NCI-H1694 (cell line): ENCODE results near the gene DXO.
A peak's percentile ranks its signal among the peaks of the same experiment; 100 is the strongest.
"Not testable (repeated sequence)": the region's sequence is repeated elsewhere in the genome, so short reads cannot be mapped to it uniquely, and the experiment has no call there.

Experiments used
- DNase-seq: peaks from one replicate; lab custom pipeline; 2025; lab: John Stamatoyannopoulos, UW

DXO gene

DNA sequence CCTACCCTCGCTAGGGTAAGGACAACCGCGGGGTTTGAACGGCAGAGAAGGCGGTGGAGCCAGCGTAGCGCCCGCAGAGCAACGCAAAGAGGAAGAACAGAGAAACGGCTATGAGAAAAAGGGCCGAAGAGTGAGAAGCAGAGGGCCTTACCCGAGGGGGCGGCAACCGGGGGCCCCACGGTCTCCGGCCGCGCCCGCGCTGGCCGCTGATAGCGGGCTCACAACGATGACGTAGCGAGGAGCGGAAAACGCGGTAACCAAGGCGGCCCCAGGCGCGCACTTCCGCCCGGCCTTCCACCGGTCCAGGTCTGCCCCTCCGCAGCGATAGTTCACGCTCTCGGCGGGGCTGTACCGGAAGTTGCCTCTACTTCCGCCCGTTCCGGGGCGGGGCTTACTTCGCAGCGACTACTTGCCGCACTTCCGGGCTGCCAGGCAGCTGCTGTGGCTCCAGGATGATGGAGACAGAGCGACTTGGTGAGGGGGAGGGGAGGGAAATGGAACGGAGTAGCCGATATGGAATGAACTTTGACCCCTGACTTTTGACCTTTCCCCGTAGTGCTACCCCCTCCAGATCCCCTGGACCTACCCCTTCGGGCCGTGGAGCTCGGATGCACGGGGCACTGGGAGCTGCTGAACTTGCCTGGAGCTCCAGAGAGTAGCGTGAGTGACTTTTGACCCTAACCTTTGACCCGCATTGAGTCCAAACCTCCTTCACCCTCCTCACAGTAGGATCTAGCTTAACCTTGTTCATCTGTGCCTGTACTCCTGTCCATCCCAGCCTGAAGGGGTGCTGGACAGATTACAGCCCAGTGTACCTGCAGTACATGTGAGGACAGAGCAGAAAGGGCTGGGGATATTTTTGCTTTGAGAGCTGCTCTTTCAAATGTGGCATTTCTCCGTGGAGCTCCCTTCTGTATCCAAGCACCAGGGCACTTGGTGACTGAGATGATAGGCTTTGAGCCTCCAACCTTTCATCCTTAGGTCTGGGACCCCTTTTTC is 12.9 kb downstream of the DXO start, which contains the start of the genes NELFE and SKIC2:
TSS of gene NELFE (minus strand) at position 231 of the 999 bp plus-strand sequence. CDS start 525 bp downstream, outside the sequence.
TSS of gene SKIC2 (plus strand) at position 435 of the 999 bp plus-strand sequence. CDS start at position 453, 18 bp downstream.
- DNase-seq: peak; percentile 92

DNA sequence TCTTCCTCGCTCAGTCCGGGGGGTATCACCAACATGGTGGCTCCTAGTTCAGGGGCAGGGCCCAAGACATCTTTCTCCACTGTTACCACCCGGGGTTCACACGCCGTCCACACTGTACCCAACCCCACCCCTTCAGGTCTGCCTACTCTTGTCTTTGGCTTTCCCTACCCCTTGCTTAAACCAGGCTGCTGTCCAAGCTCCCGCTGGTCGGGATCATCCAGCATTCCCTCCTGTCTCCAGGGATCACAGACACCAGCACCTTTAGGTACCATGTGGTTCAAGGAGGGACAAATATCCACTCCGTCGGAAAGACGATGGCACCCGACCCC is 13.6 kb downstream of the DXO start:
- no peak for DNase-seq

DNA sequence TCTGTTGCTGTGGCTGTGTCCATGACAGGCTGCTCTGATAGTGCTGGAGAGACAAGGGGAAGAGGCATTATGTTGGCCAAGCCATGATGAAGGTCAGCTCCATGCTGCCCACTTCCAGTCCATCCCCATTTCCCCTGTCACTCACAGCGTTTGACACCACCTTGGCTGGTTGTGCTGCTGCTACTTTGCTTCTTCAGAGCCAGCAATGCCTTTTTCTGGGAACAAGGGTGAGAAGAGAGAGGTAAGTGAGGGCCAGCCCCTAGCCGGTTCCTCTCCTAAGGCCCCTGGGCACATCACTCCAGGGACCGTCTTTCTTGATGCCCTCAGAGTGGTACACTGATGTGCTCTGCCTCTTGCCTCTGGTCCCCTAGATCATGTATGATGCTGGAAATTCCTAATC is 15.1 kb downstream of the DXO start:
- DNase-seq: no peak

DNA sequence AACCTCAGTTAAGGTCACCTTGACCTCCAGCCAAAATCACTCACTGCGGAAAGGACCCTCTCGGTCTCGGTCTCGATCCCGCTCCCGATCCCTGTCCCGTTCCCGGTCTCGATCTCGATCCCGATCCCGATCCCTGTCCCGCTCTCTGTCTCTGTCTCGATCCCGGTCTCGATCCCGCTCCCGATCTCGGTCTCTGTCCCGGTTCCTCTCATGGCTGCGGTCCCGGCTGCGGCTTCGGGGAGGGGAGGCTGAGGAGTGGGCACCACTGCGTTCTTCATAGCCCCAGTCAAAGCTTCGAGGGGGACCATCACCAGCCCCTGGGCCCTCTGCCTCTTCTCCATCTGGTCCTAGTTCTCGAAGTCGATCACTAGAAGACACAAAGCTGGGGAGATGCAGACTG is 17.4 kb downstream of the DXO start:
- DNase-seq: no peak

DNA sequence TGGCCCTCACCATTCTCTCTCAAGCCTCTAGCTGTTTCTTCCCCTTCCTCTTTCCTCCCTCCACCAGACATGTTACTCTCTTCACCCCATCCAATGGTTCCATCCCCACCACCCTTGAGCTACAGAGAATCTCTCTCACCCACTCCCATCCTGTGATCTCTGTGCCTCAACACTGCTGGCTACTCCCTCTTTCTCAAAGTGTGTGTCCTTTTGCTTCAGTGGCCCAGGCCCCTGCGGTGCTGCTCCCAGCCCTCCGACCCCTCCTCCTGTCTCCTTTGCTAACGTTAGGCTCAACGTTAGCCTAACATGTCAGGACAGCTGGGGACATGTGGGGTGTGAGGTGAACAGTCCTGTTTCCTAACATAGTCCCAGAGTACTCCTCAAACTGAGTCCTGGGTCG is 19.0 kb downstream of the DXO start:
- DNase-seq: no peak

DNA sequence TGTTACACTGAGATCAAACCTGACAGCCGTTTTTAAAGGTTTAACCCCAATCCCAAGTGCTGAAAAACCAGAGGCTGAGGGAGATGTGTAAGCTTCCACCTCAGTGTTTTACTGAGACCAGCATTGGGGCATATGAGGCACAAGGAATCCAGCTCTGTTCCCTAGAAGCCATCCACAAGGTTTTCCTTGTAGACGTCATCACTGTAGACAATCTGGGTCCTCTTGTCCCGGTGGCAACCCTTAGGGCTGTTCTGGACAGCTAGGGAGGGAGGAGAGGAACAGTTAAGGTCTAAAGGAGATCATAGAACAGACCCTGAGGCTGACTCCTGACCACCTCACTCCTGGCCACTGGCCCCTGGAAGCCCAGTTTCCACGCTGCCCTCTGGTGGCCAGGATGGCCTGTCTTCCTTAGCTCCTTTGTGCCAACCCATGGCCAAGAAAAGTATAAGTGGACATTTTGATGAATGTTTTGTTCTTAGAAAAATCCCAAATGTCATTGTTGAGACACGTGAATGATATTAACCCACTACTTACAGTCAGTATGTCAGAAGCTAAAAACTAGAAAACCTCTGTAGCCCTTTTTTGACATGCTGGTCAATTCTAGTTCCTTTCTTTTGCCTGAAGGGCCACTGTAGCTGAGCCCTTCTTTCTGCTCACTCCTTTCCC is 19.7 kb downstream of the DXO start:
- DNase-seq: no peak

DNA sequence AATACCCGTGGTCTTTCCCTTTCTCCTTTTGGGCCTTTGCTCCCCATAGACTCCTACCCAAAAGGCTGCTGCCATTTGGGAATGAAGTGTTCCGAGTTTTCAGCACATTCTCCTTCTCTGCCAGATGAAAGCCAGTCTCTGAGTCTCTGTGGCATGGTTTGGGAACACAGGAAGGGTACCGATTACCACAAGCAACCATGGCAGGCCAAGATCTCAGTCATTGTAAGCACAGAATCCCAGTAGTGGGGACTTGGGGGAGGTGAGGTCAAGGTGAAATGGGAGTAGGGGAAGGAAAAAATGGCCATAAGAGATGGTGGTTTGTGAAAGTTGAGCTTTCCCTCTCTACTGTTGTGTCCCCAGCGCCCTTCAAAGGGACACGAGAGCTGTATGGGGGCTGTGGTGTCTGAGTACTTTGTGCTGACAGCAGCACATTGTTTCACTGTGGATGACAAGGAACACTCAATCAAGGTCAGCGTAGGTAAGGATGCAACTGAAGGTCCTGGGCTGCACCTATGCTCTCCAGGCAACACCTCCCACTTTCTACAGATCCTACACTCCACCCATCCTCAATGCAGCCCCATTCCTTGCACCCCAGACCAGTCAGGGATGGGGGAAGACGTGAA is 21.9 kb downstream of the DXO start:
- DNase-seq: no peak

DNA sequence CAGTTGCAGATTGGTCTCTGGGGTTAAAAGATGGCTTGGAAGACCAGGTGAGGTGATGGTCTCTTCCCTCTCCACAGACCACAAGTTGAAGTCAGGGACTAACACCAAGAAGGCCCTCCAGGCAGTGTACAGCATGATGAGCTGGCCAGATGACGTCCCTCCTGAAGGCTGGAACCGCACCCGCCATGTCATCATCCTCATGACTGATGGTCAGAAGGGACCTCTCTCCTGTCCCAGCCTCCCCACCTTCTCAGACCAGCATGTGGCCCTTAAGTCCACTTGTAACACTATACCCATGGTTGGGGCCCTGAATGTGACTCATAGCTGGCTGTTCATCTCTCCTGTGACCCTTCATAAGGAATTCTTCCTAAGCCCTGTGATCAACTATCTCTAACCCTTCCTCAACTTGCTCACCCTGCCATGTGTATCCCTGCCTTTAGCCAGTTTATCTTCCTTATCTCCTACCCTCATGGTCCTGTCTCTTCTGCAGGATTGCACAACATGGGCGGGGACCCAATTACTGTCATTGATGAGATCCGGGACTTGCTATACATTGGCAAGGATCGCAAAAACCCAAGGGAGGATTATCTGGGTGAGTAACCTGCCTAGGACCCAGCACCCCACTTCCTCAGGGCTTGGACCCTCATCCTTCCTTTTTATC is 23.1 kb downstream of the DXO start:
- no peak for DNase-seq

DNA sequence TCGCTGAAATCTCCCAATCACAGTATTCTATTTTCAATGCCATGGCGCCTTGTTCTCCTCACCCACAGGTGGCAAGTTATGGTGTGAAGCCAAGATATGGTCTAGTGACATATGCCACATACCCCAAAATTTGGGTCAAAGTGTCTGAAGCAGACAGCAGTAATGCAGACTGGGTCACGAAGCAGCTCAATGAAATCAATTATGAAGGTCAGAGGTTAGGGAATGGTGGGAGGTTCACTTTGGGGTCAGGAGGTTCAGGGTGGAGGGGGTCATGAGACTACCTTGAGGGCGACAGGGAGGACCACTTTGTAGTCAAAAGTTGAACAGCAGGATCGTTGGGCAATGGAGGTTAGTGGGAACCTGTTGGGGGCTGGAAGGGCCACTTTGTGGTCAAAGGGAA is 23.6 kb downstream of the DXO start:
- no peak for DNase-seq

DNA sequence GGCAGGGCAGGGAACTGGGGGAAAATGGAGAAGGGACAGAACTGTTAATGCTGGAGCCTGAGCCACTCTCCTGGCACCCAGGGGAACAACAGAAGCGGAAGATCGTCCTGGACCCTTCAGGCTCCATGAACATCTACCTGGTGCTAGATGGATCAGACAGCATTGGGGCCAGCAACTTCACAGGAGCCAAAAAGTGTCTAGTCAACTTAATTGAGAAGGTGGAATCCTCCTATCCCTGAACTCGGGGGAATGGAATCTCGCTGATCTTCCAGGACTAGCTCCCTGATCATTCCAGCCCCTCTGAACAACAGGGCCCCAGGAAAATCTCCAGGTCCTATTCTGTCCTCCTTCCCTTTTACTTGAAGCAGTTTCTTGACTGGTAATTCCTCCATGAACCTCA is 24.1 kb downstream of the DXO start:
- DNase-seq: no peak

DNA sequence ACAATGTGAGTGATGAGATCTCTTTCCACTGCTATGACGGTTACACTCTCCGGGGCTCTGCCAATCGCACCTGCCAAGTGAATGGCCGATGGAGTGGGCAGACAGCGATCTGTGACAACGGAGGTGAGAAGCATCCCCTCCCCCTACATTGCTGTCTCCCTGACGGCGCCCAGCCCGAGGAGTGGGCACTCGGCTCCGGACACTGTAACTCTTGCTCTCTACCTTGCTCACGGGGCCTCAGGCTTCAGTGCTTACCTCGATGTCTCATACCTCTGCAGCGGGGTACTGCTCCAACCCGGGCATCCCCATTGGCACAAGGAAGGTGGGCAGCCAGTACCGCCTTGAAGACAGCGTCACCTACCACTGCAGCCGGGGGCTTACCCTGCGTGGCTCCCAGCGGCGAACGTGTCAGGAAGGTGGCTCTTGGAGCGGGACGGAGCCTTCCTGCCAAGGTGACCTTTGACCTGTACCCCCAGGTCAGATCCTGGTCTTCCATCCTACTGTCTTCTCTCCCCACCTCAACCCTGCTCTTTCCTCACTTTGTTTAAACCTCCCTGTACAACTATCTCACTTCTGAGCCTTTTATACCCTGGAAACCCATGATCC is 24.8 kb downstream of the DXO start:
- no peak for DNase-seq

DNA sequence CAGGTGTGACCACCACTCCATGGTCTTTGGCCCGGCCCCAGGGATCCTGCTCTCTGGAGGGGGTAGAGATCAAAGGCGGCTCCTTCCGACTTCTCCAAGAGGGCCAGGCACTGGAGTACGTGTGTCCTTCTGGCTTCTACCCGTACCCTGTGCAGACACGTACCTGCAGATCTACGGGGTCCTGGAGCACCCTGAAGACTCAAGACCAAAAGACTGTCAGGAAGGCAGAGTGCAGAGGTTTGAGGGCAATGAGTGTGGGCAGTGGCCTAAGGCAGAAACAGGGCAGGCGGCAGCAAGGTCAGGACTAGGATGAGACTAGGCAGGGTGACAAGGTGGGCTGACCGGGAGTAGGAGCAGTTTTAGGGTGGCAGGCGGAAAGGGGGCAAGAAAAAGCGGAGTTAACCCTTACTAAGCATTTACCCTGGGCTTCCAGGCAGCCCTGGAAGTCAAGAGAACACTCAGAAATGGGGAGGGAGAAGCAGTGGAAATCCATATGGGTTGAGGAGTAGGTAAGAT is 25.5 kb downstream of the DXO start:
- no peak for DNase-seq

DNA sequence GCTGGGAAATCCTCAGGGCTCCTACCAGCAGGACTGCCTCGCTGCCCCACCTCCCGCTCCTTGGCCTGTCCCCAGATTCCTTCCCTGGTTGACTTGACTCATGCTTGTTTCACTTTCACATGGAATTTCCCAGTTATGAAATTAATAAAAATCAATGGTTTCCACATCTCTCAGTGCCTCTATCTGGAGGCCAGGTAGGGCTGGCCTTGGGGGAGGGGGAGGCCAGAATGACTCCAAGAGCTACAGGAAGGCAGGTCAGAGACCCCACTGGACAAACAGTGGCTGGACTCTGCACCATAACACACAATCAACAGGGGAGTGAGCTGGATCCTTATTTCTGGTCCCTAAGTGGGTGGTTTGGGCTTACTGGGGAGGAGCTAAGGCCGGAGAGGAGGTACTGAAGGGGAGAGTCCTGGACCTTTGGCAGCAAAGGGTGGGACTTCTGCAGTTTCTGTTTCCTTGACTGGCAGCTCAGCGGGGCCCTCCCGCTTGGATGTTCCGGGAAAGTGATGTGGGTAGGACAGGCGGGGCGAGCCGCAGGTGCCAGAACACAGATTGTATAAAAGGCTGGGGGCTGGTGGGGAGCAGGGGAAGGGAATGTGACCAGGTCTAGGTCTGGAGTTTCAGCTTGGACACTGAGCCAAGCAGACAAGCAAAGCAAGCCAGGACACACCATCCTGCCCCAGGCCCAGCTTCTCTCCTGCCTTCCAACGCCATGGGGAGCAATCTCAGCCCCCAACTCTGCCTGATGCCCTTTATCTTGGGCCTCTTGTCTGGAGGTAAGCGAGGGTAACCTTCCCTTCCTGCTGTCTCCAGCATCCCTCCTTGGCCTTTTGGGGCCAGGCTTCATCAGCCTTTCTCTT is 26.2 kb downstream of the DXO start, which contains the start of gene CFB:
TSS of gene CFB (plus strand) at position 589 of the 863 bp plus-strand sequence. CDS start at position 716, 127 bp downstream.
- DNase-seq: no peak

DNA sequence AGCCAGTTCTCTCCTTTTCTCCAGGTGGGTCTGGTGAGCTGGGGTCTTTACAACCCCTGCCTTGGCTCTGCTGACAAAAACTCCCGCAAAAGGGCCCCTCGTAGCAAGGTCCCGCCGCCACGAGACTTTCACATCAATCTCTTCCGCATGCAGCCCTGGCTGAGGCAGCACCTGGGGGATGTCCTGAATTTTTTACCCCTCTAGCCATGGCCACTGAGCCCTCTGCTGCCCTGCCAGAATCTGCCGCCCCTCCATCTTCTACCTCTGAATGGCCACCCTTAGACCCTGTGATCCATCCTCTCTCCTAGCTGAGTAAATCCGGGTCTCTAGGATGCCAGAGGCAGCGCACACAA is 26.8 kb downstream of the DXO start:
- DNase-seq: no peak

DNA sequence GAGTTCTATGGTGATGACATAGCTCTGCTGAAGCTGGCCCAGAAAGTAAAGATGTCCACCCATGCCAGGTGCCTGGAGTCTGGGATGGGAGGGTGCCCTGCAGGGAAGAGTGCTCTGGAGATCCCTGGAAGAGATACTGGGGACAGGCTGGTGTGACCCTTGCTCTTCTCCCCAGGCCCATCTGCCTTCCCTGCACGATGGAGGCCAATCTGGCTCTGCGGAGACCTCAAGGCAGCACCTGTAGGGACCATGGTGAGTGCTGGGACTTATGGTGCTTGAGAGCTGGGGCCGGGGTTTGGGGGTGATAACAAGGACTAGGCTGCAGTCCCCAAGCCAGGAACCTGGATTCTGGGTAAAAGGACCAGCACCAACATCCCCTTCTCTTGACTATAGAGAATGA is 28.2 kb downstream of the DXO start:
- DNase-seq: no peak

DNA sequence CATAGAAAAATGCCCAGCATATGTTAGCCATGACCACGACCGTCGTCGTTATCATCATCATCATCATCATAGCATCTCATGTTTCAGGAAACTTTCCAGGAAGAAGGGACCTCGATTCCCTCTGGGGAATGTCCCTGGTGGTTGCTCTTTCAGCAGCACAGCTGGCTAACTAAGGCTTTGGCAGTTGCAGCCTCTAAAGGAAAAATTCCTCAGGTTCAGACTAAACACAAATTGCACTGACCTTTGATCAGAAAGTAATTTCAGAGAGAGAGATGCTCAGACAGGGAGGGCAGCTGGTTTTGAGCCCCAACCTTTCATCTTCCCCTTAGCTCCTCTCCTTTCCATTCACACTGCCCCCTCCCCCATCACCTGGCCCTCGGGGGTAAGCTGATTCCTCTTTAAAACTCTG is 31.7 kb downstream of the DXO start:
- no peak for DNase-seq

DNA sequence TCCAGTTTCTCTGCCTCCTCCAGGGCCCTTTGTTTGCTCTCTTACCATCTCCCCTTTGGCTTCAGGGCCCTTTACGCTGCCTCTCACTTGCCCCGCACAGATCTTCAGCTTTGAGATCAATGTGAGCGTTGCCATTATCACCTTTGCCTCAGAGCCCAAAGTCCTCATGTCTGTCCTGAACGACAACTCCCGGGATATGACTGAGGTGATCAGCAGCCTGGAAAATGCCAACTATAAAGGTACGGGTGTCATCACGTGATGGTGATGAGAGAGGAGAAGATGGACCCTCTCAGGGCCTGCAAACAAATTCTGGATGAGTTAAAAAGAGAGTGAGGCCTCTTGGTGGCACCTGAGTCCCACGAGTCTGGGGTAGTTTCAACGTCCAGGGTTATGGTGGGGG is 36.1 kb downstream of the DXO start:
- no peak for DNase-seq

DNA sequence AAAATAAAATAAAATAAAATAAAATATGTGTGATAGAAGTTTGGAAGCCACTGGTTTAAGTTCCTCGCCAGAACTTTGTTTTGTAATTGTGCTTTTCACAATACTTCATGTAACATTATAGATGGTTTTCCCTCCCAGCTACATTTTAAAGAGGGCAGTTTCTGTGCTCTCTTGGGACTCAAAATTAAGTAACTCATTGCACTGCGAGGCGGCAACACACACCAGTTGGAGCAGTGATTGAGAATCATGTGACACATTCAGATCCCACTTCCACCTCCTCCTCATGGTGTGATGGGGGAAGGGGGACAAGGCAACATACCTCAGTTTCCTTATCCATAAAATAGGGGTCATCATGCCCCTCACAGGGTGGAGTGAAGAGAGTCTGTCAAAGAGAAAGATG is 36.9 kb downstream of the DXO start:
- no peak for DNase-seq

DNA sequence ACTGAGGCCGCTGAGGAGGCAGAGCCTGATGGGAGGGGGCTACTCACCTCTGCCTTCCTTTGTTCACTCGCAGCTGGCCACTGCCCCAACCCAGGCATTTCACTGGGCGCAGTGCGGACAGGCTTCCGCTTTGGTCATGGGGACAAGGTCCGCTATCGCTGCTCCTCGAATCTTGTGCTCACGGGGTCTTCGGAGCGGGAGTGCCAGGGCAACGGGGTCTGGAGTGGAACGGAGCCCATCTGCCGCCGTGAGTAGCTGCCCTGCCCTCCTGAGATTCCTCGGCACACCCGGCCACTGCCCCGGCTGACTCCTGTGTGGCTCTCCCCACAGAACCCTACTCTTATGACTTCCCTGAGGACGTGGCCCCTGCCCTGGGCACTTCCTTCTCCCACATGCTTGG is 38.4 kb downstream of the DXO start:
- DNase-seq: no peak

DNA sequence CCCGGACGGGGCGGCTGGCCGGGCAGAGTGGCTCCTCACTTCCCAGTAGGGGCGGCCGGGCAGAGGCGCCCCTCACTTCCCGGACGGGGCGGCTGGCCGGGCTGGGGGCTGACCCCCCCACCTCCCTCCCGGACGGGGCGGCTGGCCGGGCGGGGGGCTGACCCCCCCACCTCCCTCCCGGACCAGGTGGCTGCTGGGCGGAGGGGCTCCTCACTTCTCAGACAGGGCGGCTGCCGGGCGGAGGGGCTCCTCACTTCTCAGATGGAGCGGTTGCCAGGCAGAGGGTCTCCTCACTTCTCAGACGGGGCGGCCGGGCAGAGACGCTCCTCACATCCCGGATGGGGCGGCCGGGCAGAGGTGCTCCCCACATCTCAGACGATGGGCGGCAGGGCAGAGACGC is 39.8 kb downstream of the DXO start:
- not testable (repeated sequence) for DNase-seq

DNA sequence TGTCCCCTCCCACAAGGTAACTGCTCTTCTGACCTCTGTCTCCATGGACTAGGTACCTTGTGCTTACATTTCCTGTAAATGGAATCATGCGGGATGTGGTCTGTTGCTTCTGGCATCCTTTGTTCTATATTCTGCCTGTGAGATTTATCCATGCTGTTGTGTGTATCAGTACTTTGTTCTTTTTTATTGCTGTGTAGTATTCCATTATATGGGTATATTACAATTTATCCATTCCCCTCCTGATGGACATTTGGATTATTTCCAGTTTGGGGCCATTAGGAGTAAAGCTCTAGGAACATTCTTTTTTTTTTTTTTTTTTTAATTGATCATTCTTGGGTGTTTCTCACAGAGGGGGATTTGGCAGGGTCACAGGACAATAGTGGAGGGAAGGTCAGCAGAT is 41.0 kb downstream of the DXO start:
- no peak for DNase-seq
